SH-SY5Y (cell line): ENCODE data around the gene IER2.

Experiments used
- GATA2 ChIP-seq: IDR thresholded peaks from 2 replicates; pipeline ENCODE4 v1.6.1; 2011; ENCODE audit warnings: mild to moderate bottlenecking, low read depth, low read length
- GATA3 ChIP-seq: IDR thresholded peaks from 2 replicates; pipeline ENCODE4 v1.6.1; 2011; ENCODE audit warnings: low read depth, mild to moderate bottlenecking, low read length, moderate library complexity

DNA sequence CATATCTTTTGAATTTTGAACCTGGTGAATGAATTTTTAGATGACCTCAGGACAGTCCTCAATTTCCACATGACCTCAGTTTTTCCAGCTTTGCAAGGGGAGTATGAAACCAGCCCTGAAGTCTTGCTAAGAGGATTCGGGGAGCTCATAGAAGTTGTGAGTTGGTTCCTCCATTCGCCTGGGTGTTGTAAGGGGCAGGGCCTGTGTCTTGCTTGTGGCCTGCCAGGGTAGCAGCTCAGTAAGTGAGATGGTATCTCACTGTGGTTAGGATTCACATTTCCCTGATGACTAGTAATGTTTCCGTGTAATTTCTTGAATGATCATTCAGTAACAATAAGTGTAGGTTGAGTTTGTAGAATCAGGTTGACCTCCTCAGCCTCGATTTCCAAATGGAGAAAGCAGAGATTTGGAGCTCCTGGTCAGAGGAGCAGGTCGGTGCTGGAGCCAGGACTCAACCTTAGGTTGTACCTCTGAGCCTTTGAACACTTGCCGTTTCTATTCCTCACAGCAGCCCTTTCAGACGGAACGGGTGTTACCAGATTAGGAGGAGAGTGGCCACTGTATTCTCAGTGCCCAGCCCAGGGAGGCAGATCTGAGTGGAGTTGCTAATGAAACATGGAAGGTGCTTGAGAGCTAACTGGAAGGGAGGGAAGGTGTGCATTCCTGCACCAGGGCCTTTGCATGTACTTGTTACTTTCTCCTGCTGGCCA lies 17.6 kb upstream of the IER2 start:
- TF ChIP-seq GATA2: no peak
- TF ChIP-seq GATA3: no peak
